ENCODE results near the gene VPS16.

Gene VPS16

DNA sequence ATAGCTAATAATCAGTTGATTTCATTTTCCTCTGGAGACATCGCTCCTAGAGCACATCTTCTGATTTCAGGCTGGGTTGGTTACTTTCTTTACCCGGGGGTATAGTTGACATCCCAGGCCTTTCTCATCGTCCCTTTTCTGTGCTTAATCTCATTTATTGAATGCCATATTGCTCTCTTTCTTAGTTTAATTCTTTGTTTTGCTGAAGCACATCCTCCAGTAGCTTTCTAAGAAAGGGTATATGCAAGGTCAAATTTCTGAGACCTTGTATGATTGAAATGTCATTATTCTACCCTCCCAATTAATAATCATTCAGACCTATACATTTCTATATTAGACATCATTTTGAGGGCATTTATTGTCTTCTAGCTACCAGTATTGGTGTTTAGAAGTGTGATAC, 28.4 kb upstream of the VPS16 start:
- Histone ChIP-seq H3K36me3 (ENCODE audit: control insufficient read depth, insufficient read depth, low read length) (no peaks in the 10 kb centered on the region), H3K9me3 (ENCODE audit: control insufficient read depth, insufficient read depth, low read length) (no peaks in the 10 kb centered on the region), H3K4me1 (ENCODE audit: control insufficient read depth, insufficient read depth, low read length) (no peaks in the 10 kb centered on the region), H3K27me3 (ENCODE audit: control insufficient read depth, insufficient read depth, low read length) (peaks cover 7% of the 10 kb centered on the region), H3K9ac (ENCODE audit: low read depth, low read length) (no peak overlapping the region), H3K4me3 (ENCODE audit: low read depth, low read length) (no peak overlapping the region)

DNA sequence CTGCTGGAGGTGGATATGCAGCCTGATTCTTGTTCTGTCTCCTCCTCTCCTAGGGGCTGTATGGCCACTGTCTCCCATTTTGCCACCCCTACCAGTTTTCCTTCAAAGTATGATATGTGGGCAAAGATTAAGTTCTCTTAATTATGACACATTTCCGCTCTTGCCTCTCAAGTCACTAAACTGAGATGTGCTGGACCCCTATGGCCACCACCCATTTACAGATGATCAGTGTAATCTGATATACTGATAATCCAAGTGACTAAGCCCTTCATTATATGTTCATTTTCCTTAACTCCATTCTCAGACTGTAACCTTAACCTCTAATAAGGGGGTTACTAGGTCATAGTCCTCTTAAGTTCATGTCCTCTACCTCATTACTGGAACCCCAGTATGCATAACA, 26.5 kb upstream of the VPS16 start:
- Histone ChIP-seq H3K9me3 (ENCODE audit: control insufficient read depth, insufficient read depth, low read length) (no peaks in the 10 kb centered on the region), H3K9ac (ENCODE audit: low read depth, low read length) (no peak overlapping the region), H3K4me1 (ENCODE audit: control insufficient read depth, insufficient read depth, low read length) (no peaks in the 10 kb centered on the region), H3K27me3 (ENCODE audit: control insufficient read depth, insufficient read depth, low read length) (peaks cover 9% of the 10 kb centered on the region), H3K4me3 (ENCODE audit: low read depth, low read length) (no peak overlapping the region), H3K36me3 (ENCODE audit: control insufficient read depth, insufficient read depth, low read length) (no peaks in the 10 kb centered on the region)

DNA sequence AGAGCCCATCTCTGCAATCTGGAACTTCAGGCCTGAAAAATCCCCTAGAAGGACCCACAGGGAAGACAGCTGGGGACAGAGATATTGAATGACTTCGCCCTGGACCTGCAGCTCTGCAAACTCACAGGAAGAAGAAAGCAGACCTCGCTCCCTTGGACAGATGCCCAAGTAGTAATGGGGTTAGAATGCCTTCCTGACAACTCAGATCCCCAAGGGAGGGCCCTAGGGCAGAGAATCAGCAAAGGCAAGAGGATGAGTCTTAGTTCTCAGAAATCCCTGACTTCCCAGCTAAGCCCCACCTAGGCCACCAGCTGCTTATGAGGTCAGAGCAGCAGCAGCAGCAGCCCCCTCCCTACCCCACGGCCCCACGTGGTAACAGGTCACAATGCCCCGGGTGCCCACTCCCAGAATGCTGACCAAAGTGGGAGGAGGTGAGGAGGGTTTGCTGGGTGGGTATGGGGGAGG, 25.9 kb upstream of the VPS16 start, which contains the start of gene C20orf141:
Gene C20orf141 (plus strand): TSS at position 401 of the 465 bp plus-strand sequence. CDS start 198 bp downstream, outside the sequence.
- Histone ChIP-seq H3K27me3 (ENCODE audit: control insufficient read depth, insufficient read depth, low read length) (peaks cover 13% of the 10 kb centered on the region), H3K9me3 (ENCODE audit: control insufficient read depth, insufficient read depth, low read length) (no peaks in the 10 kb centered on the region), H3K36me3 (ENCODE audit: control insufficient read depth, insufficient read depth, low read length) (no peaks in the 10 kb centered on the region), H3K9ac (ENCODE audit: low read depth, low read length) (no peak within 1 kb of the TSS), H3K4me3 (ENCODE audit: low read depth, low read length) (no peak within 1 kb of the TSS), H3K4me1 (ENCODE audit: control insufficient read depth, insufficient read depth, low read length) (no peaks in the 10 kb centered on the region)

DNA sequence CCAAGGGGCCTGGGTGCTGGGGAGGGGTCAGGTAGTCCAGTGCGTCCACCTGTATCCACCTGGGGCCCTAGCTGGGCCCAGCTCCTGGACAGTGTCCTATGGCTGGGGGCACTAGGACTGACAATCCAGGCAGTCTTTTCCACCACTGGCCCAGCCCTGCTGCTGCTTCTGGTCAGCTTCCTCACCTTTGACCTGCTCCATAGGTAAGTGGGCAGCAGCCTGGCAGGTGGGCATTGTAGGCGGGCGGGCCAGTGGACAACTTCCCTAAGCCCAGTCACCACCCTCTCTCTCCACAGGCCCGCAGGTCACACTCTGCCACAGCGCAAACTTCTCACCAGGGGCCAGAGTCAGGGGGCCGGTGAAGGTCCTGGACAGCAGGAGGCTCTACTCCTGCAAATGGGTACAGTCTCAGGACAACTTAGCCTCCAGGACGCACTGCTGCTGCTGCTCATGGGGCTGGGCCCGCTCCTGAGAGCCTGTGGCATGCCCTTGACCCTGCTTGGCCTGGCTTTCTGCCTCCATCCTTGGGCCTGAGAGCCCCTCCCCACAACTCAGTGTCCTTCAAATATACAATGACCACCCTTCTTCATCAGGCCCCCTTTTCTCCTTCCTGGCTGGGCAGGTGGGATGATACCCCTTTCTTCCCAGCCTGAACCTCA, 25.2 kb upstream of the VPS16 start:
- Histone ChIP-seq H3K36me3 (ENCODE audit: control insufficient read depth, insufficient read depth, low read length) (no peaks in the 10 kb centered on the region), H3K9ac (ENCODE audit: low read depth, low read length) (no peak overlapping the region), H3K9me3 (ENCODE audit: control insufficient read depth, insufficient read depth, low read length) (no peaks in the 10 kb centered on the region), H3K27me3 (ENCODE audit: control insufficient read depth, insufficient read depth, low read length) (peaks cover 20% of the 10 kb centered on the region), H3K4me1 (ENCODE audit: control insufficient read depth, insufficient read depth, low read length) (peaks cover 5% of the 10 kb centered on the region), H3K4me3 (ENCODE audit: low read depth, low read length) (no peak overlapping the region)

DNA sequence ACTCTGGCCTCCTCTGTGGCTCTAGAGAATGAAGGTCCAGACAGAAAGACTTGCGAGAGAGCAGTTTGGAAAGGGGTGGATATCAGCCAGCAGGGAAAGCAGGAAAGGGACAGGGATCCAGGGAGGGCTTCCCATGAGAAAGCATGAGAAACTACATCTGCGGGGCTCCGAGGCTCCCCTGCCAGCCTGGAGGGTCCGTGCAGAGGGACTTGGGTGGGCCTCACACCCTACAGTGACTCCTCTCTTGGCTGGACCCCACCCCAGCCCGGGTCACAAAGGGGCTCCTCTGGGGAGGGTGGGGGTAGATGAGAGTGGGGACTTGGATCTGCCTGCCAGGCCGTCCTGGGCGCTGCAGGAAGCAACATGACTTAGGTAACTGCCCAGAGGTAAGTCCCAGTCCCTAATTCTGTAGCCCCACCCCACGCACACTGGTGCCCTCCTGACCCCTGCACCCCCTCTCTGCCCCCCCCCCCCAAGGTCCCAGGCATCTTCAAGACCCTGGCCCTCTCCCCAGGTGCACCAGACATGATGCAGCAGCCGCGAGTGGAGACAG, 24.4 kb upstream of the VPS16 start, which contains the start of gene TMEM239:
Gene TMEM239 (plus strand): TSS at position 335 of the 553 bp plus-strand sequence. CDS start 191 bp downstream, at position 526.
- no peaks in the 10 kb centered on the region for H3K36me3 ChIP-seq (ENCODE audit: control insufficient read depth, insufficient read depth, low read length)
- no peak within 1 kb of the TSS for H3K9ac ChIP-seq (ENCODE audit: low read depth, low read length)
- H3K4me1 ChIP-seq (ENCODE audit: control insufficient read depth, insufficient read depth, low read length) = peaks cover 5% of the 10 kb centered on the region
- H3K4me3 ChIP-seq (ENCODE audit: low read depth, low read length) = no peak within 1 kb of the TSS
- H3K27me3 ChIP-seq (ENCODE audit: control insufficient read depth, insufficient read depth, low read length) = peaks cover 27% of the 10 kb centered on the region
- H3K9me3 ChIP-seq (ENCODE audit: control insufficient read depth, insufficient read depth, low read length) = no peaks in the 10 kb centered on the region

DNA sequence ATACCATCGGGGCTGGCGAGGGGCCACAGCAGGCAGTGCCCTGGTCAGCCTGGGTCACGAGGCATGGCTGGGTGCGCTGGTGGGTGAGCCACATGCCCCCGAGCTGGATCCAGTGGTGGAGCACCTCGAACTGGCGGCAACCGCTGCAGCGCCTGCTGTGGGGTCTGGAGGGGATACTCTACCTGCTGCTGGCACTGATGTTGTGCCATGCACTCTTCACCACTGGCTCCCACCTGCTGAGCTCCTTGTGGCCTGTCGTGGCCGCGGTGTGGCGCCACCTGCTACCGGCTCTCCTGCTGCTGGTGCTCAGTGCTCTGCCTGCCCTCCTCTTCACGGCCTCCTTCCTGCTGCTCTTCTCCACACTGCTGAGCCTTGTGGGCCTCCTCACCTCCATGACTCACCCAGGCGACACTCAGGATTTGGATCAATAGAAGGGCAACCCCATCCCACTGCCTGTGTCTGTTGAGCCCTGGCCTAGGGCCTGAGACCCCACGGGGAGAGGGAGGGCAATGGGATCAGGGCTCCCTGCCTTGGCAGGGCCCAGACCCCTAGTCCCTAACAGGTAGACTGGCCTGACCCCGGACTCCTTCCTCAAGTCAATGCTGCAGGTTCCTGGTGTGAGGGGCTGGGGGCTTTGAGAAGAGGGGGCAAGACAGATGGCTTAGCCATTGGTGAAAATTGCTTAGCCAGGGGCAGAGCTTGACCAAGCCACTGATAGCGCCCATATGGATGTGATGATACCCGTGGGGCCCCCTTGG, 23.8 kb upstream of the VPS16 start:
- Histone ChIP-seq H3K27me3 (ENCODE audit: control insufficient read depth, insufficient read depth, low read length) (peaks cover 33% of the 10 kb centered on the region), H3K36me3 (ENCODE audit: control insufficient read depth, insufficient read depth, low read length) (no peaks in the 10 kb centered on the region), H3K4me1 (ENCODE audit: control insufficient read depth, insufficient read depth, low read length) (peaks cover 5% of the 10 kb centered on the region), H3K4me3 (ENCODE audit: low read depth, low read length) (no peak overlapping the region), H3K9me3 (ENCODE audit: control insufficient read depth, insufficient read depth, low read length) (no peaks in the 10 kb centered on the region), H3K9ac (ENCODE audit: low read depth, low read length) (no peak overlapping the region)

DNA sequence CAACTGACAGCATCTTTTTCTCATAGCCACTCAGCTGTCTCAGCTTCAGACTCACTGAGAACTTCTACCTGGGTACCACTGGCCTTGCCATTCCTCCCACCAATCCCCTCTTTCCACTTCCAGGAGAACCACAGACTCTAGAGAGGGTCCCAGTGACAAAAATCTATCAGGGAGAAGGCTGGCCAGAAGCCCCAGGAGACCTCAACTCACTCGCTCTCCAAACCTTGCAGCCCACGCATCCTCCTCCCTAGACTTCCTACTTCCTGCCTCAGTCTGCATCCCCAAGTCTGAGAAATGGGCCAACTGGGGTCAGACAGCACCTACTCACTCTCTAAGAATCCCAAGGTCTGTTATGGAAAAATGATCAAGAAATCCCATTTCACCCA, 23.2 kb upstream of the VPS16 start:
- Histone ChIP-seq H3K27me3 (ENCODE audit: control insufficient read depth, insufficient read depth, low read length) (peaks cover 38% of the 10 kb centered on the region), H3K9me3 (ENCODE audit: control insufficient read depth, insufficient read depth, low read length) (no peaks in the 10 kb centered on the region), H3K4me1 (ENCODE audit: control insufficient read depth, insufficient read depth, low read length) (peaks cover 5% of the 10 kb centered on the region), H3K4me3 (ENCODE audit: low read depth, low read length) (no peak overlapping the region), H3K9ac (ENCODE audit: low read depth, low read length) (no peak overlapping the region), H3K36me3 (ENCODE audit: control insufficient read depth, insufficient read depth, low read length) (no peaks in the 10 kb centered on the region)

DNA sequence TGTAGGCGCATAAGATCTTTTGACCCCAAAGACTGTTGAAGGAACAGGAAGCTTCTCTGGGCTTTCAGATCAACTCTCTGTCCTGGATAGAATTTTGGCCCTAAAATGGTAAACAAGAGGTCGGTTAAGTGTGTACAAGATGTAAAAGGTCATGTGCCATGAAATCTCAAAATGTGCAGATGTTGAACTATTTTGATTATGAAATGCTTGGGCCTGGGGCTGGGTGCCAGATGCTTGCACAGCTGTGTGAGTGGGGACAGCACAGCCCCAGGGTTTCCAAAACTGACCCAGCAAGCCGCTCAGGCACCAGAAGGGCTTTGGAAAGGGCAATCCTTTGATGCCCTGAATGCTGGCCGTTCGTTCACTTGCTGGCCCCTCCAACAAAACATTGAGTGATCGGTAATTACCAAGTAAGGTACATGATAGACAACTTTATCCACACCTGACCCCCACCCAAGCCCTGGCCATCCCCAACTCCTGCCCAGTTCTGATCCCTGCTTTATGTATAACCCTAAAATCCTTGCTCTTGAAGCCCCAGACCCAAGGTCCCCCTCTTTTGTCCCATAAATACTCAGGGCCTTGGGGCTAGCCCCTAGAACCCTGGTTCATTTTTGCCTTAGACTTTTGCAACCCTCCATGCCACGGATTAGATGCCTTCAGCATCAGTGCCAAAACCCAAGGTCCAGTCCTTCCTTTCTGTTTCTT, 22.5 kb upstream of the VPS16 start:
- Histone ChIP-seq H3K9ac (ENCODE audit: low read depth, low read length) (no peak overlapping the region), H3K4me1 (ENCODE audit: control insufficient read depth, insufficient read depth, low read length) (peaks cover 5% of the 10 kb centered on the region), H3K4me3 (ENCODE audit: low read depth, low read length) (no peak overlapping the region), H3K27me3 (ENCODE audit: control insufficient read depth, insufficient read depth, low read length) (peaks cover 38% of the 10 kb centered on the region), H3K36me3 (ENCODE audit: control insufficient read depth, insufficient read depth, low read length) (no peaks in the 10 kb centered on the region), H3K9me3 (ENCODE audit: control insufficient read depth, insufficient read depth, low read length) (no peaks in the 10 kb centered on the region)

DNA sequence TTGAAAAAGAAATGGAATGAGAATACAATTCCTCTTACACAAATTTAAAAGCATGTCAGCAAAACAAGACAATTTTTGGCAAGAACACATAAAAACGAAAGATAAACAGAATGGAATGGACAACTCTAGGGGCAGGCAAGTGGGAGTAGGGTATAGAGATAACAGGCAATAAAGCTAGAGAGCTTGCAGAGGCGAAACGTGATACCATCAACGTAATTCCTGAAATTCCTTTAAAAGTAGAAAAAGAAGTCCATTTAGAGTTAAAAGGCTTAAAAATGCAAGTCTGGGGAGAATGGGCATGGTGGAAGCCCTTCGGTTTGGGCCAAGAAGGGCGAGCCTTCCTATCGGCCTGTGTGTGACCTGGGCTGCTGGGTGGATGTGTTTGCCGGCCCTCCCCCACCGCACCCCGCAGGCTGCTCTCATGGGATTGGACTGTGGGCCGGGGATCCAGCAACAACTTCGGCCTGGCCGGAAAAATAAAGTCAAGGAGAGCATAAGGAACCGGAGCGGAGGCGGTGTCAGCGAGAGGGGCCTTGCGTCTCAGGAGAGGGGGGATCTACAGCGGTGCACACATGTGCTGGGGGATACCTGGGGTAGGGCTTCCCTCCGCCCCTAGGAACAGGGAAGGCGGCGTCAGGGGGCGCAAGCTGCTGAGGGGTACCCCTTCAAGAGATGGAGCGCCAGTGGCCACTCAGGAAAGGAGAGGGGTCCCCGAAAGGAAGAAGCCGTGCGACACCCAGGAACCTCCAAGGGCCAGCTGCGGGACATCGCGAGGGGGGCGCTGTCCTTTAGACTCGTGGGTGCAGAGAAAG, 20.3 kb upstream of the VPS16 start:
- Histone ChIP-seq H3K9ac (ENCODE audit: low read depth, low read length) (no peak overlapping the region), H3K27me3 (ENCODE audit: control insufficient read depth, insufficient read depth, low read length) (peaks cover 38% of the 10 kb centered on the region), H3K4me3 (ENCODE audit: low read depth, low read length) (peak overlapping the region; percentile 49), H3K4me1 (ENCODE audit: control insufficient read depth, insufficient read depth, low read length) (peaks cover 5% of the 10 kb centered on the region), H3K9me3 (ENCODE audit: control insufficient read depth, insufficient read depth, low read length) (no peaks in the 10 kb centered on the region), H3K36me3 (ENCODE audit: control insufficient read depth, insufficient read depth, low read length) (no peaks in the 10 kb centered on the region)

DNA sequence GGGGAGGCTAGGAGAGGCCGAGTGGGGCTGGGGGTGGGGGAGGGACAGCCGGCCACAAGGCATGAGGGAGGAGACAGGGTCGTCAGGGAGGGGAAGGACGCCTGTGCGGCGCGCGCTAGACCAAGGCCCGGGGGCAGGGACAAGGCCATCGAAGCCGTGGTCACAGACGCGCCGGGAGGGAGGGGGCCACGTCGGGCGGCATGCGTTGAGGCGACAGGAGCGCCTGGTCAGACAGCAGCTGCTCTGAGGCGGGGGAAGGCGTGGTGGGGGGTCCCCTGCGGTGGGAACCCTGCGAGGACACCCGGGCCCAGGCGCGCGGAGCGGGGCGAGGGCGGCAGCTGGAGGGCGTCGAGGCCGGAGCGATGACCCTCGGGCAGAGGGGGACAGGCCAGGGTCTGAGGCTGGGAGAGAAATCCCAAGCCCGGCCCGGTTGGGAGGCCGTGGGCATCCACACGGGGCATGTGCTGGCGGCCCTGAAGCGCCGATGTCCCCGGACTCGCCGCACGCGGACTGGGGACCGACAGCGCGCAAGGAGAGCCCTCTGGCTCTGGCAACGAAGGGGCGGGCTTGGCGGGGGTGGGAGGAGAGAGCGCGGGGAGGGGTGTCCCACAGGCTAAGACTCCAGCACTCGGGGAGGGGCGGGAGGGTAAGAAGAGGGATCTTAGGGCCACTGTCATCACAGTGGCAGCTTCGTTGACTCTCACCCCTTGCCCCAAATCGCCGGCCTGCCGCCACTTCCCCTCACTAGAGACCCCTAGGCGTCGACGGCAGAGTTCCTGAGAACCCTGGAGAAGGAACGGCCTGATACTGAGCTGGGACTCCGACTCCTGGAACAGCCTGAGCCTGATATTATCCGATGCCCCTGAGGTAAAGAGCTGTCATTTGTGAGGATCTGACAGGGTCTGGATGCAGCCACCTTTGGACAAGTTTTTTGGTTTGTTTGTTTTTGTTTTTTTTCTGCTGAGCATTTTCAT, 19.4 kb upstream of the VPS16 start:
- H3K4me3 ChIP-seq (ENCODE audit: low read depth, low read length) = peak overlapping the region; percentile 49
- no peaks in the 10 kb centered on the region for H3K9me3 ChIP-seq (ENCODE audit: control insufficient read depth, insufficient read depth, low read length)
- no peak overlapping the region for H3K9ac ChIP-seq (ENCODE audit: low read depth, low read length)
- H3K36me3 ChIP-seq (ENCODE audit: control insufficient read depth, insufficient read depth, low read length) = no peaks in the 10 kb centered on the region
- H3K4me1 ChIP-seq (ENCODE audit: control insufficient read depth, insufficient read depth, low read length) = peaks cover 8% of the 10 kb centered on the region
- H3K27me3 ChIP-seq (ENCODE audit: control insufficient read depth, insufficient read depth, low read length) = peaks cover 45% of the 10 kb centered on the region
